NCI-H187 treated with DMSO at 0.1 percent for 48 hours (cell line): ENCODE measurements around the gene SLC12A8.

Source experiments
- DNase-seq: peaks from one replicate; lab custom pipeline; 2025; lab: John Stamatoyannopoulos, UW

SLC12A8 gene

GRCh38 chr3:125219261-125219701, 6.7 kb upstream of the SLC12A8 start:
- no peak for DNase-seq

- DNase-seq = no peak
These were observed 2.2 kb upstream of the SLC12A8 start for GRCh38 chr3:125214738-125215137.

- DNase-seq = no peak
These were observed 1.5 kb upstream of the SLC12A8 start for GRCh38 chr3:125213946-125214542.

- no peak for DNase-seq
These were observed 812 bp upstream of the SLC12A8 start for GRCh38 chr3:125213364-125213755.

GRCh38 chr3:125212091-125212508, 448 bp downstream of the SLC12A8 start:
- no peak for DNase-seq

GRCh38 chr3:125211523-125212090, 941 bp downstream of the SLC12A8 start:
- DNase-seq = no peak

GRCh38 chr3:125207949-125208568, 4.5 kb downstream of the SLC12A8 start:
- no peak for DNase-seq

- no peak for DNase-seq
These were observed 5.0 kb downstream of the SLC12A8 start for GRCh38 chr3:125207507-125207906.

GRCh38 chr3:125206934-125207333, 5.6 kb downstream of the SLC12A8 start:
- DNase-seq = no peak

GRCh38 chr3:125203731-125204130, 8.8 kb downstream of the SLC12A8 start:
- DNase-seq = no peak

- no peak for DNase-seq
These were observed 10.4 kb downstream of the SLC12A8 start for GRCh38 chr3:125202197-125202596.

GRCh38 chr3:125200731-125201139, 11.8 kb downstream of the SLC12A8 start:
- no peak for DNase-seq

- no peak for DNase-seq
These were observed 17.5 kb downstream of the SLC12A8 start for GRCh38 chr3:125194849-125195601.

- DNase-seq = no peak
These were observed 18.3 kb downstream of the SLC12A8 start for GRCh38 chr3:125194061-125194848.

- no peak for DNase-seq
These were observed 20.1 kb downstream of the SLC12A8 start for GRCh38 chr3:125192190-125193035.

GRCh38 chr3:125191730-125192129, 20.8 kb downstream of the SLC12A8 start:
- no peak for DNase-seq

GRCh38 chr3:125191256-125191655, 21.3 kb downstream of the SLC12A8 start:
- no peak for DNase-seq

GRCh38 chr3:125190786-125191185, 21.8 kb downstream of the SLC12A8 start:
- no peak for DNase-seq

- DNase-seq = no peak
These were observed 23.0 kb downstream of the SLC12A8 start for GRCh38 chr3:125189378-125190165.

- no peak for DNase-seq
These were observed 23.6 kb downstream of the SLC12A8 start for GRCh38 chr3:125188955-125189354.
